Activated T-helper 9 cell treated with anti-CD3 and anti-CD28 coated beads, Interleukin-2, amount 50 U/mL, for 16 hours (primary cell): ENCODE results near the gene EVA1C.
"Not testable (repeated sequence)": the region's sequence is repeated elsewhere in the genome, so short reads cannot be mapped to it uniquely, and the experiment has no call there.

ENCODE experiments used
- DNase-seq: peaks from one replicate; pipeline ENCODE4 v3.0.0-alpha.2; 2020; ENCODE audit warnings: low read depth

The EVA1C gene

GRCh38 chr21:32499249-32500055 lies 86.9 kb downstream of the EVA1C start:
- no peak for DNase-seq

DNA sequence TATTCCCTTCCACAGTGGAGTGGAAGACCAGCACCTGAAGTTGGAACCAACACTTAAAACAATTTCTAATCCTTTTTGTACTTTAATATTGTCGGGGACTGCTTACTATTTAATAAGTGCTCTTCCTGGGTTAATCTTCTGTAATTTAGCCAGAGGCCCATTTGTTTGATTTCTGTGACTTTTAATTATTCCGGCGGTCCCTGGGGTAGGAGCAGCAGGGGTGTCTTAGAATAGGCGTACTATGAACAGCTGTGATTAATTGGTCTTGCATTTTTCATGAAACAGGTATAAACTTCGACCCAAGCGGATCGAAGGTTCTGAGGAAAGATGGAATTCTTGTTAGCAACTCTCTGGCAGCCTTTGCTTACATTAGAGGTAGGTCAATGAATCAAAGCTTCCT lies 91.1 kb downstream of the EVA1C start:
- DNase-seq, result not testable (repeated sequence)

- not testable (repeated sequence) for DNase-seq
Observed at GRCh38 chr21:32505767-32506166, 93.3 kb downstream of the EVA1C start.

DNA sequence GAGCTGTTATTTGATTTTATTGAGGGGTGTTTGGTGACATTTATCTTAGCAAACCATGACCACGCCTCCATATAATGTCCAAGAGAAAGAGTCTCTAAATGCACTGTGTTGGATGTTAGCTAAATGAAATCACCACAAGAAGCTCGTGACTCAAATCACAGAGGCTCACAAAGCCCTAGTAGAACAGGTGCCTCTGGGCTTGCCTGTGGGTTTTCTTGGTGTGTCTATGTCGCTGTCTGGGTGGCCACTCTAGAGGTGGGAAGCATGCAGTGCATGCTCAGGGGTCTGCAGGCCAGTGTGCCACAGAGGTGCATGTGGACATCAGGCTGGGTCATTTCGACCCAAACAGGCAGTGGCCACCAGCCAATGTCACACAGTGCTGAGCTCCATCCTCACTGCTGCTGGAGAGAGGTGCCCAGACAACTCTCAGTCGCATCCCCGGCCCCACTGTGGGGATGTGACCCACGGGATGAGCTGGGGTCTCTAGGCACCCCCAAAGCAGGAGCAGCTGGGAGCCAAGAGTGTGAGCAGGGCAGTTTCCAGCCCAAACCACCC lies 94.0 kb downstream of the EVA1C start:
- not testable (repeated sequence) for DNase-seq

DNA sequence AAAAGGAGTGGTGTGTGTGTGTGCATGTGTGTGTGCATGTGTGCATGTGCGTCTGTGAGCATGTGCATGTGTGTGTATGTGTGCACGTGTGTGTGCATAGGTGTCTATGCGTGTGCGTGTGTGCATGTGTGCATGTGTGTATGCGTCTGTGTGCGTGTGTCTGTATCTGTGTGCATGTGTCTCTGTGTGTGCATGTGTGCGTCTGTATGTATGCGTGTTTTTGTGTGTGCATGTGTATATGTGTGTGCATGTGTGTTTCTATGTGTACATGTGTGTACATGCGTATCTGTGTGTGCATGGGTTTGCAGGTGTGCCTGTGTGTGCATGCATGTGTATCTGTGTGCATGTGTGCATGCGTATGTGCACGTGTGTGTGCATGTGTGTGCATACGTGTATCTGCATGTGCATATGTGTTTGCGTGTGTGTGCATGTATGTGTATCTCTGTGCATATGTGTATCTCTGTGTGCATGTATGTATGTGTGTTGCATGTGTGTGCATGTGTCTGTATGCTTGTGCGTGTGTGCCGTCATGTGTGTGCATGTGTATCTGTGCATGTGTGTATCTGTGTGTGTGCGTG lies 94.9 kb downstream of the EVA1C start:
- no peak for DNase-seq

DNA sequence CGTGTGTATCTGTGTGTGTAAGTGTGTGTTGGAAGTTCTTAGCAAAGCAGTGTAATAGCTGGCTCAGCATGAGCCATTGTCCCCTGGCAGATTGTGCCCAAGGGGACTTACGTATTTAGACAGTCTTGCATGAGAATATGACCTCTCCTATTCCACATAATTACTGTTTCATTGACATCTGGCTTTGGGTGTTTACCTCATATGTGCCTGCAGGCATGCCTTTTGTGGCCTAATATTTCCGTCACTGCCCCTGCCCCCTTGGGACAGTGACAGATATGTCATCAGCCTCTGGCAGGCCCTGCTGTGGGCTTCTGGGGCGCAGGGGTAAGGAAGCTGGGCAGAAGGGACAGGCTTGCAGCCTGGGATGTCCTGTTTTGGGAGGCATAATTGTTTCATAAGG lies 95.5 kb downstream of the EVA1C start:
- DNase-seq, result not testable (repeated sequence)

DNA sequence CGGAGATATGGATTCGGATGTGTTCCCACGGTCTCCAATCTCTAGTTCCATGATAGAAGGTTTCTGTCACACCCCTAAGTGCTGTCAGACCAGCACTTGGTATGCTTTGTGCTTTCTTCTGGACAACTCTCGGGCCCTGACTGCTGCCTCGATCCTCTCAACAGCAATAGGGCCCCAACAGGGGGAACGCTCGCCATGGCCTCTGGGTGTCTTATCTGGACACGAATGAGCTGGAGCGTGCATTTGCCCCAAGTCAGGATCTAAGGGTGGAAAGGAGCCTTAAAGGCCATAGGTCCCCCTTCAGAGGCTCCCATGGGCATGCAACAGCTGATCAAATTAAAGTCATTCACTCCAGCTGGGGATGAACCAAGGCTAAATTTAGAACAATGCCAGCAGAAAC lies 96.1 kb downstream of the EVA1C start:
- no peak for DNase-seq

- not testable (repeated sequence) for DNase-seq
Observed at GRCh38 chr21:32508975-32509374, 96.5 kb downstream of the EVA1C start.

DNA sequence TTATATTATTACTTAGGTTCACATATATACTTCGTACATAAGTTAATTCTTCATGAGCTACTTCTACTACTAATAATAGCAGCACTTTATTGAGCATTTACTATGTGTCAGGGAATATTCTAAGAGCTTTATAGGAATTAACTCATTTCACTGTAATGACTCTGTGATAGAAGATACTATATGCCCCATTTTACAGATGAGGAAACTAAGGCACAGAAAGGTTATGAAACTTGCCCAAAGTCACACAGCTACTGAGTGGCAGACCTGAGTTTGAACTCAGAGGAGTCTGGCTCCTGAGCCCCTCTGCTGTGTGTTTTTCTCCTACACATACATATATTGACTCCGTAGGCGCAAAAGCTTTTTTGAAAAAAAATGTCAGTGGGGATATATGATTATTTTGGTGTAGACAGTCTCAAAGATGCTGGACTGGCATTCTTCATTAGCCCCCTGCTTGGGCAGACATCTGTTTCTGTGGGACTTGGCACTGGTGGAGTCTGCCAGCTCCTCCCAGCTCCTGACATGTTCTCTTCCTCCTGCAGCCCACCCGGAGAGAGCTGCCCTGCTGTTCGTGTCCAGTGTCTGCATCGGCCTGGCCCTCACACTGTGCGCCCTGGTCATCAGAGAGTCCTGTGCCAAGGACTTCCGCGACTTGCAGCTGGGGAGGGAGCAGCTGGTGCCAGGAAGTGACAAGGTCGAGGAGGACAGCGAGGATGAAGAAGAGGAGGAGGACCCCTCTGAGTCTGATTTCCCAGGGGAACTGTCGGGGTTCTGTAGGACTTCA lies 102.0 kb downstream of the EVA1C start:
- no peak for DNase-seq

- no peak for DNase-seq
Observed at GRCh38 chr21:32515874-32516273, 103.4 kb downstream of the EVA1C start.

DNA sequence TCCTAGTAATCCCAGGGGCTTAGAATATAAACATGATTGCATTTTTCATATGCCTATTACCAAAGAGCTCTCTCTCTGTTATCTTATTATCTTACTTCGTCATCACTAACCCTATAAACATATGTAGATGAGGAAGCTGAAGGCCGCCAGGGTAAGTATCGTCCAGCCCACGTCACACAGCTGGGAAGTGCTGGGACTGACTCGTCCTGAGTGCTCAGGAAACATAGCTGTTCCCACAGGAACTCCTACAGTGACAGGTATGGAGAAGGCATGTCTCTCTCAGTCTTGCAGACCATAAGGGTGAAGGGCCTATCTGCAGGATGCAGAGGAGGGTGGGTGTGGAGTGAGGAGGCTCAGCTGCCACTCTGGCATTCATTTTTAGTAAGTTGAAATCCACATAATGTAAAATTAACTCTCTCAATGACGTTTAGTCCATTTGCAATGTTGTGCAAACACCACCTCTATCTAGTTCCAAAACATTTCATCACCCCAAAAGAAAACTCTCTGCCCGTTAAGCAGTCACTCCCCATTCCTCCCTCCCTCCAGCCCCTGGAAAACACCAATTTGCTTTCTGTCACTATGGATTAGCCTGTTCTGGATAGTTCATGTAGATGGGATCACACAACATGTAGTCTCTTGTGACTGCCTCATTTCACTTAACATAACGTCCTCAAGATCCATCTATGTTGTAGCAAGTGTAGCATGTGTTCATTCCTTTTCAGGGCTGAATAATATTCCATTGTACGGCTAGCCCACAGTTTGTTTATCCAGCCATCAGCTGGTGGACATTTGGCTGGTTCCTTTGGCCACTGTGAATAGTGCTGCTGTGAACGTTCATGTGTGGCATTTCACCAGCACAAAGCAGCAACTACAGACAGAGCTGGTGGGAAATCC lies 104.5 kb downstream of the EVA1C start:
- DNase-seq, result no peak

- DNase-seq, result no peak
Observed at GRCh38 chr21:32519945-32520874, 107.7 kb downstream of the EVA1C start.

GRCh38 chr21:32520875-32521735 lies 108.6 kb downstream of the EVA1C start:
- no peak for DNase-seq

DNA sequence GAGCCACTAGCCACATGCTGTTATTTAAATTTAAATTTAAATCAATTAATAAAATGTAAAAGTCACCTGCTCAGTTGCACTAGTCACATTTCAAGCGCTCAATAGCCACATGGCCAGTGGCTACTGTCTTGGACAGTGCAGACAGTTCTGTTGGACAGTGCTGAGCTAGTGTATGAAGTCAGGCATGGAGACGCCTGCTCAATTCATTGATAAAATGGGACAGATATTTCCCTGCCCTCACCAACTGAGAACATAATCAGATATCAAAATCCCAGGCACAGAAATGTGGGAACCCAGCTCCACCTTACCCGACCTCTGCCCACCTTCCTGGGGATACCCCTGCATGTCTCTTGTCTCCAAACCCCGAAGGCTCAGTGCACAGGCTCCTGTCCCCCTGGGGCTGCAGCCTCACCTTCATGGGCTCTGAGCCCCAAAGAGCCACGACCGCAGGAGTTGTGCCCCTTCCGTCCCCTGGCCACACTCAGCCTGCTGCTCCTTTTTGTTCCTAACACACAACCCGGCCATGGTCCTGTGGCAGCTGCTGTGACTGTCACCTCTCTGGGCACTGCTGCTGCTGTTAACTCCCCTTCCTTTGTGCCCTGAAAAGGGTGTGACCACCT lies 109.3 kb downstream of the EVA1C start:
- no peak for DNase-seq

GRCh38 chr21:32523463-32523862 lies 111.0 kb downstream of the EVA1C start:
- DNase-seq, result no peak

DNA sequence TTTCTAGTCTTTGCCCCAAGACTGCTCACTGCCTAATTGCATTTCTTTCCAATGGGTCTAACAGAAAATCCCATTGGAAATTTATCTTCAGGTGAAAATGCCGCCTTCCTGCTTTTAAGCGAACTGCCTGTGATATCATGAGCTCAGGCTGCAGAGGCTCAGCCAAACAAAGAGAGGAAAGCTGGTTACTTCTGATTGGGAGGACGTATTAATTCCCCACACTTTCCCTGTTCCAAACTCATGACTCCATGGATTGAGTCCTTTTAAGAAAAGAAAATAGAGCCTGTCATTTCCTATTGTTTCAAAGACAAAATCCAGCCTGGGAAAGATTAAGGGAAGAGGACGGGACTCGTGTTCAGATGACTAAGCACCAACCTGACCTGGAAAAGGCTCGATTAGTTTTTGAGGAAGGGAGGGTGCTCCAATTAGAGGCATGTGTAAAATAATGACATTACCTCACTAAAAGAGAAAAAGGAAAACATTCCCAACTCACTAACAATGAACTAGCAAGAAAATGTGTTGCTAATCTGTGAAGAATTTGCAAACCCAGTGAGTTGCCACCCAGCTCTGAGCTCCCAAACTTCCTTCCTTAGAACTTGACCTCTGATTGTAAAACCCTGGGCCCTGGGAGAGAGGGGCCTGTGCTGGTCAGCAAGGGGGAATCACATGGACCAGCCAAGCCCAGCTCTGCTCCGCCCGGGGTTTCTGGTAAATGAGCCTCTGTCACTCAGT lies 111.6 kb downstream of the EVA1C start:
- DNase-seq, result no peak

- no peak for DNase-seq
Observed at GRCh38 chr21:32525282-32525681, 112.8 kb downstream of the EVA1C start.

DNA sequence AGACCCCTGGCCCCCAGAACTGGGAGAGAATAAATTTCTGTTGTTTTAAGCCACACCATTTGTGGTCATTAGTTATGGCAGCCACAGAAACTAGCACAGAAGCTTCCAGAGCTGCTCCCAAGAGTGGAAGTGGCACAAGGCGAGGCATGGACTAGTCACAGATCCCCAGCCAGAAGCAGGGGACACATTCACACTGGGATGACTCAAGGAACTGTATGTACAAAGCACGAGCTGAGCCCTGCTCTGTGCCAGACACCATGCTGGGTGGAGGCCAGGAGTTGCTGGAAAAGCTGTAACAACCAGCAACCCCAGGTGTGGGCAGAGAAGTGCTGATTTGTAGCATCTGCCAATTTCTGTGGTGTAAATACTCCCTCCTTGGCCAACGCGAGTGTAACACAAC lies 117.2 kb downstream of the EVA1C start:
- DNase-seq, result no peak
